T-helper 17 cell (primary cell): Measurements from ENCODE around the gene GRM5. TPM values are rescaled to one million over a fixed set of nuclear protein-coding genes. Genes with fewer than 3 reads are reported as not detected.

ENCODE experiments used
- ATAC-seq: fragments of 150-1000 bp; cut with Tn5 transposase; 2 replicates; pipeline ENCODE4 v1.10.0; 2021; ENCODE audit warnings: mild to moderate bottlenecking, moderate library complexity
- DNase-seq, 3 donors: peaks; one replicate each; pipeline versions ENCODE4 v3.0.0 to v3.0.0-alpha.2; 2020 to 2021
- H3K9me3 ChIP-seq: one replicate; pipeline ENCODE4 v1.7.0; 2013; ENCODE audit warnings: low read length, mild to moderate bottlenecking; ENCODE audit not compliant: control insufficient read depth, poor library complexity, severe bottlenecking
- H3K27ac Mint-ChIP-seq: one replicate; pipeline ENCODE4 v1.8.0; 2022; ENCODE audit warnings: mild to moderate bottlenecking, moderate library complexity, mixed read lengths
- H3K27me3 Mint-ChIP-seq: one replicate; pipeline ENCODE4 v1.8.0; 2022; ENCODE audit warnings: mixed read lengths
- H3K36me3 Mint-ChIP-seq: one replicate; pipeline ENCODE4 v1.8.0; 2022; ENCODE audit warnings: low read depth, mixed read lengths
- H3K4me1 Mint-ChIP-seq: one replicate; pipeline ENCODE4 v1.8.0; 2022; ENCODE audit warnings: mild to moderate bottlenecking, mixed read lengths
- H3K4me3 Mint-ChIP-seq: one replicate; pipeline ENCODE4 v1.8.0; 2022; ENCODE audit warnings: mild to moderate bottlenecking, moderate library complexity, mixed read lengths
- total RNA-seq, 4 donors: library from RNA in 2 of 4; stranded (reverse) in 2 of 4; gene quantifications; one replicate each; pipeline ENCODE4 v1.2.3 and lab custom pipeline; 2022 to 2026

The GRM5 gene
- total RNA-seq, 2 donors from 2014 or later = not detected

DNA sequence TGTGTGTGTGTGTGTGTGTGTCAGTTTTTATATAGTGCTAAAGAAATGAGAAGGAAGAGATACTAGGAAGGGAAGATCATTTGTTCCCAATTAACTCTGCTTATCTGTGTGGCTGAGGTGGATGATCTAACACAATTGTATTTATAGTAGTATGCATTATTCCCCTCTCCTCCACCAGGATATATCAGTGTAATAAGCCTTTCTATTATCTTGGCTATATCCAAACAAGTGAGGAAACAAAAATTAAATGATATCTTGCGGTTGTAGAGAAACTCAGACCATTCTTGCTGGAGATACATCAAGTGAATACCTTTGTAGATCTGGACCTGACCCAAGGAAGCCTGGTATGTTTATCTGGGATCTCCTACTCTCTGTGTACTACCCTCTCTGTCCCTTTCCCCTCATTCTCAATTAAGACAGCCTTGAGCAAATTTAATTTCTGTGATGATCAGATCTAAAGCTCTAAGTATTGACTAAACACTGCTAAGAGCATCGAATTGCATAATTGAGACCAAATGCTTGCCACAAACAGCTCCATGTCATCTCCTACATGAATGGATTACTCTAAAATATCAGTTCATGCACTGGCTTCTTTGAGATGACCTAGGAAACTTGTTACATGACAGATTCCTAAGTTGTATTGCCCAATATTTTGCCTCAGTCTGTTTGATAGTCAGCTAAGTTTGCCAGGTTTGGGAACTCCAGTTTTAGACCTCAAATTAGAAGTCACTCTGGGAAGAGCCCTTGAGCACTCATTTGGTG lies 543.0 kb downstream of the GRM5 start:
- DNase-seq = no peak
- Mint-ChIP-seq H3K27me3 (peaks cover 18% of the 10 kb centered on the region), H3K27ac (no peak overlapping the region), H3K4me1 (no peaks in the 10 kb centered on the region), H3K4me3 (no peak overlapping the region), H3K36me3 (no peaks in the 10 kb centered on the region)
- ATAC-seq = no peak
- H3K9me3 ChIP-seq = no peaks in the 10 kb centered on the region

DNA sequence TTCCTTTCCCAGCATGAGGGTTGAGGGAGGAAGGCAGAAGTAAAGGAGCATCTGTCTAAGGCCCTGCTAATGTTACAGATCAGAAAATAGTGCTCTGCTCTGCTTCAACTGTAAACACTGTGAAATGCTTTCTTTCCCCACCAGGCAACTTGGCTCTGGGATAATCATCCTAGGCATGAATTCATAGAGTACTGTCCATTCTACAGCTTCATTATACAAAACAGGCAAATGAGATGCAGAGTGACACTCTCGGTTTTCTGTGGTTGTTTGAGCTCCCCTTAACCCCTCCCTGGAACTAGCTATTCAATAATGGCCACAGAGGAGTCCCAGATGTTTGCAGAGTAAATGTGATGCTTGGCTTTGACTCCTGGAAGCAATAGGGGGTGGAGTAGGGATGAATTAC lies 544.0 kb downstream of the GRM5 start:
- Mint-ChIP-seq H3K27me3 (peaks cover 10% of the 10 kb centered on the region), H3K4me3 (no peak overlapping the region), H3K36me3 (no peaks in the 10 kb centered on the region), H3K4me1 (no peaks in the 10 kb centered on the region), H3K27ac (no peak overlapping the region)
- no peak for DNase-seq
- ATAC-seq = no peak
- no peaks in the 10 kb centered on the region for H3K9me3 ChIP-seq

DNA sequence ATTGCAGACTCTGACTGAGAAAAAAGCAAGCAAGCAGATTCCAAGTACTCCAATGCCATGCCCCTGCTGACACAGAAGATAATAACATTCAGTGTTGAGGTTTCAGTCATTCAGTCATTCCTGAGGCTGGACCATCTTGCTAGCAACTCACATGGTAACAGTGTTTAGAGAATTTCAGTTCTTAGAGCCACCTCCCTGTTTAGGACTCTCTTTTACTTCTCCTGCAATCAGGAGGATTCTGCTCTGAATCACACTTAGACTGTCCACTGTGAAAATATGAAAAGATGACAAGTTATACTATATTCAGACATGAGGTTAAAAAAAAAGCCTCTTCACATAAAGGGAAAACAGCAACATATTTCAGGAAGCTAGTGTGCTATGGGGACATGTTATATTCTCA lies 544.4 kb downstream of the GRM5 start:
- Mint-ChIP-seq H3K4me3 (no peak overlapping the region), H3K27me3 (peaks cover 10% of the 10 kb centered on the region), H3K27ac (no peak overlapping the region), H3K4me1 (no peaks in the 10 kb centered on the region), H3K36me3 (no peaks in the 10 kb centered on the region)
- no peaks in the 10 kb centered on the region for H3K9me3 ChIP-seq
- DNase-seq (no peak), ATAC-seq (no peak)

DNA sequence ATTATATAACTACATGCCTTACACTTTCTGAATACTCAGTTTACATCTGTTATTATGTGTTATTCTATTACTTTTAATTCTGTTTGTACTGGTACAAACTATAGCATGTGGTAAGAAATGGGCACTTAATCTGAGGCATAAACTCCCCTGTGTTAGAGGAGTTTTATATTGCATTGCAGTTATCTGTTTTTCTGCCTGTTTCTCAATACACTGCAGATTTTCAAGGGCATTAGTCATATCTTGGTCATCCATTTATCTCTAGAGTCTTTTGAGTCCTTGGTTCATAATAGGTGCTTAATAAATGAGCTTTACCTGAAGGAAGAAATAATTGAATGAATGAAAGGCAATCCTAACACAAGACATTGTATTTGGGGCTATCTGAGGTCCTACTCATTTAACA lies 545.4 kb downstream of the GRM5 start:
- H3K36me3 Mint-ChIP-seq = no peaks in the 10 kb centered on the region
- H3K4me1 Mint-ChIP-seq = no peaks in the 10 kb centered on the region
- peaks cover 11% of the 10 kb centered on the region for H3K27me3 Mint-ChIP-seq
- H3K9me3 ChIP-seq = no peaks in the 10 kb centered on the region
- ATAC-seq (no peak), DNase-seq (no peak)
- no peak overlapping the region for H3K4me3 Mint-ChIP-seq
- H3K27ac Mint-ChIP-seq = no peak overlapping the region

DNA sequence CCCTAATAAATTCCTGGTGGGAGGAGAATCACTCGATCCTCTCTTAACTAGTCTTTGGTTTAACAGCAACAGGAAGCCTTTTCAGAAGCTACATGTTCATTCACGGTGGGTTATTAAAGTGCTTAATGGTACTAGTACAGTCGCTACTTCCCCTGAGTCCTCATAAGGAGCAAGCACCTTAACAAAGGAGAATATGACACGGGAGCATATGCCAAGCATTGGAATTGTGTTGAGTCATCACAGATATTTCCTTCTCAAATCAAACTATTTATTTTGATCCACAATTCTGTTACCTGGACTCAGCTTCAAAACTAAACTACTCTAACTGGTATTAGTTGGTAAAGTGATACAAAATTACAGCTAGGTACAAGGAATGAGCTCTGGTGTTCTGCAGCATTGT lies 550.8 kb downstream of the GRM5 start:
- peaks cover 5% of the 10 kb centered on the region for H3K36me3 Mint-ChIP-seq
- H3K4me3 Mint-ChIP-seq = no peak overlapping the region
- H3K27me3 Mint-ChIP-seq = peaks cover 52% of the 10 kb centered on the region
- H3K9me3 ChIP-seq = no peaks in the 10 kb centered on the region
- no peak overlapping the region for H3K27ac Mint-ChIP-seq
- no peaks in the 10 kb centered on the region for H3K4me1 Mint-ChIP-seq
- ATAC-seq (no peak), DNase-seq (no peak)

DNA sequence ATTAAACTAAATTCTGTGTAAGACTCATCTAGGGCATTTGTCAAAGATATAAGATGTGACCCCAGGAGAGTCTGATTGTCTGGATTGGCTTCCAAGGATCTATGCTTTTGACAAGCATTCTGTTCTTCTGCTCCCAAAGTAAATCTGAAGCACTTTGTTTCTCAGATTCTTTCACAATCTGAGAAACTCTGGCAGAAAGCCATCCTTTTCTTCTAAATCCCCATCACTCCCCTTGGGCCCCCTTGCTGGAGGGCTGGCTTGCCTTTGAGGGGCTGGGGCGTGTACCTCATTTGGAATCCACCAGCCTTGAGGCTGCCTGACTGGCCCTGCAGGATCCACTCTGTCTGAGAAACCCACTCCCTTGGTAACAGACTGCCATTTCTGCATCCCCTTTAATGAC lies 554.8 kb downstream of the GRM5 start:
- Mint-ChIP-seq H3K27me3 (peaks cover 74% of the 10 kb centered on the region), H3K4me3 (no peak overlapping the region), H3K36me3 (peaks cover 15% of the 10 kb centered on the region), H3K4me1 (peaks cover 13% of the 10 kb centered on the region), H3K27ac (no peak overlapping the region)
- no peaks in the 10 kb centered on the region for H3K9me3 ChIP-seq
- ATAC-seq = no peak
- no peak for DNase-seq

DNA sequence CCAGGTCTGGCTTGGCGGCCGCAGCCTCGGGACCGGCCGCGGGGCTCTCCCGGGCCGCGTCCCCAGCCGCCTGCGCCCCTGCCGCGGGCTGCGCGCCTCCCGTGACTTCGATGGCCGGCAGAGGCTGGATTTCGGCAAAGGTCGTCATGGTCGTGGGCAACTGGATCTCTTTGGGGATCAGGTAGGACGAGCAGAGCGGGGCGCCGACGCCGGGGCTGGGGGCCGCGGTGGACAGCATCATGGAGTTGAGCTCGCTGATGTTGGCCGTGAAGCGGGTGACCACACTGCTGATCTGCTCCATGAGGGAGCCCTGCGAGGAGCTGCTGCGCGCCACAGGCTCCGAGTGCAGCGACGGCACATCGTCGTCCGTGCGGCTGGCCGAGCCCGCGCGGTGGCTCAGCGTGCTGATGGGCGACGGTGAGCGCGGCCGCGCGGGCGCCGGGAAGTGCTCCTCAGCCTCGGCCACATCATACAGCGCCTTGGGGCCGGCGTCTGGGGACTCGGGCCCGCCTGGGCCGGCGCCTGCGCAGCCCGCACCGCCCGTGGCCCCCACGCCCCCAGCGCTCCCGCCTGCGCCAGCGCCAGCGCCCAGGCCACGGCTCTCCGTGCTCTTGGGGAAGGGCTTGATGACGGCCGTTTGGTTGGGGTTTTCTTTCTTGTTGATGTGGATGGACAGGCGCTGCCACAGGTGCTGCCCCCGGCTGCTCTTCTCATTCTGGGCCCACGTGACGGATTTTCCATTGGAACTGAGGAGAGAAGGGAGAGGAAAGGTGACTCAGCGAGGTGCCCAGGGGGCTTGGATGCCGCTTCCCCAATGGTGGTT lies 556.8 kb downstream of the GRM5 start:
- peak; percentile 51 for ATAC-seq

DNA sequence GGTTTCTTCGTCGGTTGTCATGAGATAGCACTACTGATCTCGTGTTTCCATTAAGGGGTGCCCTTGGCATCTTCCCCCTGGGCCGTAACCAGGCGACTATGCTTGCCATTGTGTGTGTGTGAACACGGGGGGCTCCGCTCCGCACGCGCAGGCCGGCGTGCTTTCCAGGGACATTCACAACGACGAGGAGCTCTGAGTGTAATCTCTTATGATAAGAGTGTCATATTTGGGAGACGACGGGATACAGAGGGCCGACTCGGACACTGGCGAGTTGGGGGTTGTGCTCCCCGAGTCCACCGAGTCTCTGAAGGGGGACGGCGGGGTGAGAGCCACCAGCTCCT lies 557.4 kb downstream of the GRM5 start:
- H3K4me1 Mint-ChIP-seq = peaks cover 13% of the 10 kb centered on the region
- DNase-seq (no peak), ATAC-seq (no peak)
- H3K27me3 Mint-ChIP-seq = peaks cover 69% of the 10 kb centered on the region
- H3K9me3 ChIP-seq = no peaks in the 10 kb centered on the region
- H3K27ac Mint-ChIP-seq = no peak overlapping the region
- H3K4me3 Mint-ChIP-seq = peak overlapping the region; percentile 84
- peaks cover 15% of the 10 kb centered on the region for H3K36me3 Mint-ChIP-seq

More for the DNA sequence above, 556.8 kb downstream of the GRM5 start:
- Mint-ChIP-seq H3K27ac (no peak overlapping the region), H3K36me3 (peaks cover 15% of the 10 kb centered on the region), H3K4me1 (peaks cover 13% of the 10 kb centered on the region), H3K27me3 (peaks cover 75% of the 10 kb centered on the region), H3K4me3 (peak overlapping the region; percentile 87)
- H3K9me3 ChIP-seq = no peaks in the 10 kb centered on the region
- peak in 1 of 3 donors; percentile 12 for DNase-seq

DNA sequence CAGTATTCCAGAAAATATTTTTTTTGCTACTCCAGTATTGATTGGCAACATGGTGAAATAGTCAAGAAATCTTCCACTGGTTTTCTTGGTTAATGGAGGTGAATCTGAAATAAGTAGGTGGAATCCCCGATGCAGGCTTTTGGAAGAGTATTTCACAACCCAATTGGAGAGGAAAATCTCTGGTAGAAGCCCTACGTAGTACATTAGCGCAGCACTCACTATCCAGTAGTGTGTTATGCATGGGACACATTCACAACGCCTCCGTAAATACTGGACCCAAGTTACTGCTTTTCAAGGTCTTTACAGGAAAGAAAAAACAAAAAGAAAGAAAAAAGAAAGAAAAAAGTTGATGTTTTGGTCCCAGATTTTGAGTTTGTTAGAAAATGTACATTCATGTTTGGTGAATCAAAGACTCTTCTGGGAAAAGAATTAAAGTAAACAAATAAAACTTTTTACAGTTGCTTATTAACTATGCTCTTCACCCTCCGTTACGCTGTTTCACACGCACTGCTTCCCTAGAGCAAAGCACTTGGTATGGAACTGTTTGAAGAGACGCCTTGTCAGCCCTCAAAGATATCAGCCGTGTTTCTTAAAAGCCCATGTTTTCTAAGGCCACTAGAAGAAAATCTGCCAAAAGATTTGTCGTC lies 557.9 kb downstream of the GRM5 start:
- H3K27ac Mint-ChIP-seq = no peak overlapping the region
- no peak for ATAC-seq
- no peaks in the 10 kb centered on the region for H3K9me3 ChIP-seq
- peak overlapping the region; percentile 84 for H3K4me3 Mint-ChIP-seq
- DNase-seq = no peak
- peaks cover 15% of the 10 kb centered on the region for H3K36me3 Mint-ChIP-seq
- peaks cover 65% of the 10 kb centered on the region for H3K27me3 Mint-ChIP-seq
- H3K4me1 Mint-ChIP-seq = peaks cover 13% of the 10 kb centered on the region

DNA sequence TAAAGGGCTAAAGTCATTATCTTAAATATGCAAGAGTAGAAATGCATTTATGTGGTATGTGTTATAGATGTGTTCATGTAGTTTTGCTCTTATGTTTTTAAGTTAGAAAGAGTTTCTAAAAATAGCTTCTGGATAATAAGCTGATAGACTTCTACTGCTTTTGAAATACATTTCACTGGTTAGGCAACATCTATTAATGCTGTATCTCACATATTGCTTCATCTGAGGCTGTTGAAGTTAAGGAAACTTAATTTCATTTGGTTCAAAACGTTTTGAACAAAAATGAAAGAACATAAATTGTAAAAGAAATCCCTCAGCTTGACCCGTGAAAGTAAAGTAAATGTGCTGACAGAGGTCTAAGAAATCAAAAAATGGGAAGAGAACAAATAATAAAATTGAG lies 564.2 kb downstream of the GRM5 start:
- Mint-ChIP-seq H3K27ac (no peak overlapping the region), H3K4me3 (no peak overlapping the region), H3K36me3 (no peaks in the 10 kb centered on the region), H3K4me1 (no peaks in the 10 kb centered on the region), H3K27me3 (peaks cover 20% of the 10 kb centered on the region)
- no peak for DNase-seq
- no peak for ATAC-seq
- H3K9me3 ChIP-seq = no peaks in the 10 kb centered on the region

DNA sequence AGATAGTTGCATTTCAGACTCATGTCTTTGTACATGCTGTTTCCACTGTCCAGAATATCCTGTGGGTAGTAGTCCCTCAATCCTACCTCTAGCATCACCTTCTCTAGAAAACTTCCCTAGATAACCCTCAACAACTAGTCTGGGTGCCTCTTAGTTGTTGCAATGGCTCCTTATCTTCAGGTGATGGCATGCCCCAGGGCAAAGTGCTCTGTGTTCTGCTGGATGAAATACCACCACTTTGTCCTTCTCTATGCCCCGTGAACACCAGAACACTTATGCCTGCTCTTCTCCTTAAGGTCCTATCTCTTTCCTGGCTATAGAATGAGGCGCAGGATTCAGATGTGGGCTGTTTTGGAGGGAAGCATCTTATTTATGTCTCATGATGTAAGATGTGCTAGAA lies 569.9 kb downstream of the GRM5 start:
- H3K4me1 Mint-ChIP-seq = no peaks in the 10 kb centered on the region
- ATAC-seq (no peak), DNase-seq (no peak)
- H3K4me3 Mint-ChIP-seq = no peak overlapping the region
- H3K27me3 Mint-ChIP-seq = peaks cover under 1% of the 10 kb centered on the region
- no peaks in the 10 kb centered on the region for H3K36me3 Mint-ChIP-seq
- H3K27ac Mint-ChIP-seq = no peak overlapping the region
- no peaks in the 10 kb centered on the region for H3K9me3 ChIP-seq

DNA sequence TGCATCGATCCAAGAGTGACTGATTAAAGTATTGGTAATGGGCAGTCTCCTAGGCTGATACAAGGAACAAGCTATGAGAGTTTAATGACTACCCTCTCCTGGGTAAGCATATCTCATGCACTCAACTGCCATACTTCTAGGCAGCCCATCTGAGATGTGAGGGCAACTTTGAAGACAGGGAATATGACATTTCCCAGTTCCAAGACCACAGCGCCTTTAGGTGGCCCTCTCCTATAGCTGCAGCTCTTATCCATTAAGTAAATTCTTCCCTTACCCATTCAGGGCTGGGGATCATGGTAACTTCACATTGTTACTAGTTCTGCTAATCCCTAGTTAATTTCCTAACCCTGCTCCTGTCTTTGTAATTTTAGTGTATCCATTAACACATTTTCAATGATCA lies 570.9 kb downstream of the GRM5 start:
- no peak for DNase-seq
- H3K4me3 Mint-ChIP-seq = no peak overlapping the region
- no peaks in the 10 kb centered on the region for H3K4me1 Mint-ChIP-seq
- H3K27ac Mint-ChIP-seq = no peak overlapping the region
- H3K27me3 Mint-ChIP-seq = no peaks in the 10 kb centered on the region
- H3K9me3 ChIP-seq = no peaks in the 10 kb centered on the region
- ATAC-seq = no peak
- peaks cover 2% of the 10 kb centered on the region for H3K36me3 Mint-ChIP-seq

DNA sequence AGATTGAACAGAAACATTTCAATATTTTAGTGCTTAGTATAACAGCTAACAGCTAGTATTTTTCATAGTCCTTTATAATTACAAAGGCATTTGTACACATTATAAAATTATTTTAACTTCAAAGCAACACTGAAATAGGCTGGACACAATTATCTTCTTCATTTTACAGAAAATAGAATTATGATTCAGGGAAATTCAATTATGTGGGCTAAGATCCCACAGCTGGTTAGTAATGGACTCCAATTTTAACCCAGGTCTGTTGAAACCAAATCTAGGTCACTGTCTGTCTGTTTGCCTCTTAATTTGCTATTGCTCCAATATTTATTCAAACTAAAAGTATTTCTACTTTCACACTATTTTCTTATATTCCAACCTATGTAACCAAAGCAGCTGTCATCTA lies 574.1 kb downstream of the GRM5 start:
- no peak for DNase-seq
- no peaks in the 10 kb centered on the region for H3K4me1 Mint-ChIP-seq
- peaks cover 5% of the 10 kb centered on the region for H3K27me3 Mint-ChIP-seq
- no peak overlapping the region for H3K27ac Mint-ChIP-seq
- no peak for ATAC-seq
- no peak overlapping the region for H3K4me3 Mint-ChIP-seq
- no peaks in the 10 kb centered on the region for H3K9me3 ChIP-seq
- peaks cover 2% of the 10 kb centered on the region for H3K36me3 Mint-ChIP-seq
